ENCODE results near the gene PALLD. TPM values are rescaled to one million over a fixed set of nuclear protein-coding genes. Genes with fewer than 3 reads are reported as not detected.

Gene PALLD
- total RNA-seq, 1 donor from 2014 or later = 179 TPM

DNA sequence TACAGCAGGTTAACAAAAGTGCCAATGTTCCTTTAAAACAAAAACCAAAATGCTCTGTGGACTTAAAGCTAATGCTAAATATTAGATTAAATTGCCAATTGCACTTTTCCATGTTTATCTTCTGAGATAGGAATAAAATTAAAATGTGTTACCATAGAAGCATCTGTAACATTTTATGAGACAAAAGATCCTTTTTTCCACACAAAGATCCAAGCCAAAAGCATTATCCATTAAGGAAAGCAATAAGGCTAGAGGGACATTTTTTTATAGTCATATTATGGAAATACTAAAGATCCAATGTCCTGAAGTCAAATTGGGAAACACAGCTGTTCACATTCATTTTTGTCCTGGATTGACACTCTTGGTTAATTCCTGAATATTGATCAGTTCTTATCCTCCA, 73.6 kb downstream of the PALLD start:
- Histone ChIP-seq H3K27me3 (no peaks in the 10 kb centered on the region), H3K4me3 (no peak overlapping the region), H3K4me1 (no peaks in the 10 kb centered on the region), H3K9me3 (no peaks in the 10 kb centered on the region), H3K27ac (no peak overlapping the region), H3K36me3 (no peaks in the 10 kb centered on the region)
- intact Hi-C loops (cut with DNase I) = no loop called here
- ATAC-seq = no peak
- no peak for TF ChIP-seq CTCF (IDR thresholded peaks at IDR 0.05)
- DNase-seq = no peak

- Histone ChIP-seq H3K4me3 (no peak overlapping the region), H3K36me3 (no peaks in the 10 kb centered on the region), H3K4me1 (no peaks in the 10 kb centered on the region), H3K9me3 (no peaks in the 10 kb centered on the region), H3K27ac (no peak overlapping the region), H3K27me3 (no peaks in the 10 kb centered on the region)
- no peak for TF ChIP-seq CTCF (IDR thresholded peaks at IDR 0.05)
- ATAC-seq (no peak), DNase-seq (no peak)
- intact Hi-C loops (cut with DNase I) = no loop called here
These were observed 75.2 kb downstream of the PALLD start for GRCh38 chr4:168572002-168572401.

DNA sequence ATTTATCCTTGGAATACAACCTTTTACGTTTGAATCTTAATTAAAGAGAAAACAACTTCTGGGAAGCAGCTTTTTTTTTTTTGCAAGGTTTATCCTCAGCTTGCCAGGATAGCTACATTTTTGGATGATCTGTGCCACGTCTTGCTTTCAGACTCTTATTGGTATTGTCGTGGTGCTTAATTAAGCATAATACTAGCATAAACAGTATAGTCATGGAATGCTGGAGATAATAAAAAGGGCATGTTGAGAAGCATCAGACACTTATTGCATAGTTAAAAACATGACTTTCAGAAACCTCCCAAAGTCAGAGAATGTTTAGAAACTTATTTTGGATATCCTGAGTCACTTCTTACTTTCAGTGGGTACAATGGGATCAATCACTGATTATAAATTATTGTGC, 77.0 kb downstream of the PALLD start:
- Histone ChIP-seq H3K9me3 (no peaks in the 10 kb centered on the region), H3K27ac (no peak overlapping the region), H3K36me3 (no peaks in the 10 kb centered on the region), H3K27me3 (no peaks in the 10 kb centered on the region), H3K4me1 (no peaks in the 10 kb centered on the region), H3K4me3 (no peak overlapping the region)
- TF ChIP-seq CTCF (IDR thresholded peaks at IDR 0.05) = no peak
- intact Hi-C loops (cut with DNase I) = no loop called here
- DNase-seq = no peak
- ATAC-seq = no peak

DNA sequence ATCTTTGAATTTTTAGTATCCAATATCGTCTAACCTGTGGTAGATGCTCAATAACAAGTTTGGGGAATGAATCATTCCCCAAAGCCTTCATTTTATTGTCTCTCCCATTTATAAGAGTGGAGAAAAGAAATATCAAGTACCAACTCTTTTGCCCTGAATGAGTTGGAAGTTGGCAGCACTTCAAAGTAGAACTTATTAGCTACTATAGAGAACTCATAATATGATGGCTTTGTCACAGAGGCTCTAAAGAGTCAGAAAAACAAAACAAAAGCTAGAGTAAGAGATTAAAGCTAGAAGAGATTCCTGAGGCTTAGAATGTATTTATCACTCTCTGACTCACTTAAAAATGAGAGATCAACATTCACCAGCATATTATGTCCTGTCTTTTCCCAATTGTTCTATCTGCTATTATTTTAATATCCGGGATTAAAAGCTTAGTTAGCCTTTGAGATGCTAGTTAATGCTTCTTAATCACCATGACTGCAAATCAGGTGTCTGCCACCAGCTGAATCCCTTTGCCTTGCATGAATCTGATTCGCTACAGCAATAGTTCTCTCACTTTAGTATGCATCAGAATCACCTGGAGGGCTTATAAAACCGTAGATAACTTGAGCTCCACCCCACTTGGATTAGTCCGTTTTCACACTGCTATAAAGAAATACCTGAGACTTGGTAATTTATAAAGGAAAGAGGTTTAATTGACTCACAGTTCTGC, 77.9 kb downstream of the PALLD start:
- Histone ChIP-seq H3K36me3 (no peaks in the 10 kb centered on the region), H3K4me3 (no peak overlapping the region), H3K9me3 (no peaks in the 10 kb centered on the region), H3K27ac (no peak overlapping the region), H3K4me1 (no peaks in the 10 kb centered on the region), H3K27me3 (no peaks in the 10 kb centered on the region)
- intact Hi-C loops (cut with DNase I) = no loop called here
- no peak for ATAC-seq
- TF ChIP-seq CTCF (IDR thresholded peaks at IDR 0.05) = no peak
- DNase-seq = no peak

DNA sequence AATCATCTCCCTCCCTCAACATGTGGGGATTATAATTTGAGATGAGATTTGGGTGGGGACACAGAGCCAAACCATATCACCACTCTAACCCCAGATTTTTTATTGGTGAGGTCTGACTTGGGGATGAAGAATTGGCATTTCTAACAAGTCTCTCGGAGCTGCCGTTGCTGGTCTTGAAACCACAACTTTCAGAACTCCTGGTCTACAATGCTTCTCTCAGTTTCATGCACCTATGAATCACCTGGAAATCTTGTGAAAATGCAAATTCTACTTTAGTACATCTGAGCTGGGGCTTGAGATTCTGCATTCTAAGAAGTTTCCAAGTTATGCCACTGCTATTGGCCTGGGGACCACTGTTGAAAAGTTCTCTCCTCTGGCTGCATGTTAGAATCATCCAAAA, 78.6 kb downstream of the PALLD start:
- no peak for TF ChIP-seq CTCF (IDR thresholded peaks at IDR 0.05)

DNA sequence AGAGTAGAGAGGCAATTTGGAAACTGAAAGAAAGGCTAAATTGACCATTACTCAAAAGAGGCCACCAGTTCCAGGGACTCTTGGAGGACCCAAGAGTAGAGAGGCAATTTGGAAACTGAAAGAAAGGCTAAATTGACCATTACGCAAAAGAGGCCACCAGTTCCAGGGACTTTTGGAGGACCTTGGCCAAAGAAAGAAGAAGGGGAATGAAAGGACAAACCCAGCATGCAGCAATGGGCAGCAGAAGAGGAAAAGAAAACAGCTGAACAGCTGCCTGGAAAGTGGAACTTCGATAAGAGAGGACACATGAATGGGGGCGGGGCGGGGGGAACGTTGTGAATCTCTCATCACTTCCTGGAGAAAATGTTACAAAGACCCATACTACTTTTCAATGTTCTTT, 80.8 kb downstream of the PALLD start:
- no peak for DNase-seq
- no peak overlapping the region for H3K27ac ChIP-seq
- no peaks in the 10 kb centered on the region for H3K36me3 ChIP-seq
- no peak overlapping the region for H3K4me3 ChIP-seq
- ATAC-seq = no peak
- H3K27me3 ChIP-seq = no peaks in the 10 kb centered on the region
- no peaks in the 10 kb centered on the region for H3K9me3 ChIP-seq
- no peak for TF ChIP-seq CTCF (IDR thresholded peaks at IDR 0.05)
- intact Hi-C loops (cut with DNase I) = no loop called here
- no peaks in the 10 kb centered on the region for H3K4me1 ChIP-seq

More for the DNA sequence above, 78.6 kb downstream of the PALLD start:
- DNase-seq (no peak), ATAC-seq (no peak)
- Histone ChIP-seq H3K27ac (no peak overlapping the region), H3K36me3 (no peaks in the 10 kb centered on the region), H3K27me3 (no peaks in the 10 kb centered on the region), H3K4me3 (no peak overlapping the region), H3K4me1 (no peaks in the 10 kb centered on the region), H3K9me3 (no peaks in the 10 kb centered on the region)
- intact Hi-C loops (cut with DNase I) = no loop called here

All from upper lobe of right lung (tissue), 1 donor.